ENCODE measurements around the gene ST3GAL5. TPM values are rescaled to one million over a fixed set of nuclear protein-coding genes. Genes with fewer than 3 reads are reported as not detected.

The ST3GAL5 gene
- total and polyA plus RNA-seq, 2 experiments from 2014 or later = 3.2 to 7.9 TPM

DNA sequence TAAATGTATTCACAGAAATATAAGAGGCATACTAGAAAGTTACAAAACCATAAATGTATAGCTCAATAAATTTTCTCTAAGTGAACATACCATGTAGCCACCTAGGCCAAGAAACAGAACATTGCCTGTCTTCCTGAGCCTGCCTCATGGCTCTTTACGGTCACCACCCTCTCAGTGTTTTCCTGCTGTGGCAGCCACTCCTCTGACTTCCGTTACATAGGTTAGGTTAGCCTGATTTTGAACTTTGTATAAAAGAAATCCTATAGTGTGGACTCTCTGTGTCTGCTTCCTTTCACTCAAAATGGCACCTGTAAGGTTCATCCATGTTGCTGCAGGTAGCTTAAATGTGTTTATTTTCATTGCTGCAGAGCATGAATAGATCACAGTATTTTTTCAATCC lies 11.6 kb upstream of the ST3GAL5 start:
- Mint-ChIP-seq H3K4me1 (peaks cover 5% of the 10 kb centered on the region; the same call in 2 of the 3 replicates), H3K9me3 (no peaks in the 10 kb centered on the region), H3K27me3 (ENCODE audit: insufficient read depth, low read depth, poor library complexity) (no peaks in the 10 kb centered on the region), H3K4me3 (no peak overlapping the region), H3K36me3 (ENCODE audit: low read depth) (no peaks in the 10 kb centered on the region), H3K27ac (no peak overlapping the region)
- ATAC-seq = no peak
- 0 out of 2 replicates have a peak, but pooled peaks cover 5% of the 10 kb centered on the region for H3K9me2 ChIP-seq (ENCODE audit: insufficient read depth)
- H3F3A ChIP-seq (replicated peaks; ENCODE audit: low read depth) = no peaks in the 10 kb centered on the region
- H3K36me3 ChIP-seq (ENCODE audit: insufficient read depth) = no peaks in the 10 kb centered on the region
- H3K27ac ChIP-seq (ENCODE audit: low read depth) = no peak overlapping the region
- H3K79me2 ChIP-seq (replicated peaks; ENCODE audit: insufficient read depth) = no peaks in the 10 kb centered on the region
- no peaks in the 10 kb centered on the region for H4K20me1 ChIP-seq (replicated peaks; ENCODE audit: insufficient read depth)
- no peak overlapping the region for H3K4me3 ChIP-seq
- H3K4me1 ChIP-seq (ENCODE audit: insufficient read depth) = peaks cover 3% of the 10 kb centered on the region
- no peaks in the 10 kb centered on the region for H3K27me3 ChIP-seq (ENCODE audit: insufficient read depth)
- H3K4me2 ChIP-seq = no peak overlapping the region
- H2AFZ ChIP-seq = no peak overlapping the region
- no peak for TF ChIP-seq CREB1 (CRISPR knock-in tag; IDR thresholded peaks at IDR 0.05; ENCODE audit: low read depth)
- TF ChIP-seq POLR2AphosphoS5 (IDR thresholded peaks at IDR 0.05; ENCODE audit: low read depth) = no peak
- no peak for TF ChIP-seq JUNB (IDR thresholded peaks at IDR 0.05; ENCODE audit: unreplicated experiment)
- TF ChIP-seq NANOG (IDR thresholded peaks at IDR 0.05; ENCODE audit: borderline replicate concordance) = no peak
- no peak for TF ChIP-seq ZNF462 (CRISPR knock-in tag; IDR thresholded peaks at IDR 0.05)
- no peak for TF ChIP-seq ZNF114 (CRISPR knock-in tag; IDR thresholded peaks at IDR 0.05)
- TF ChIP-seq, protein P1, sequence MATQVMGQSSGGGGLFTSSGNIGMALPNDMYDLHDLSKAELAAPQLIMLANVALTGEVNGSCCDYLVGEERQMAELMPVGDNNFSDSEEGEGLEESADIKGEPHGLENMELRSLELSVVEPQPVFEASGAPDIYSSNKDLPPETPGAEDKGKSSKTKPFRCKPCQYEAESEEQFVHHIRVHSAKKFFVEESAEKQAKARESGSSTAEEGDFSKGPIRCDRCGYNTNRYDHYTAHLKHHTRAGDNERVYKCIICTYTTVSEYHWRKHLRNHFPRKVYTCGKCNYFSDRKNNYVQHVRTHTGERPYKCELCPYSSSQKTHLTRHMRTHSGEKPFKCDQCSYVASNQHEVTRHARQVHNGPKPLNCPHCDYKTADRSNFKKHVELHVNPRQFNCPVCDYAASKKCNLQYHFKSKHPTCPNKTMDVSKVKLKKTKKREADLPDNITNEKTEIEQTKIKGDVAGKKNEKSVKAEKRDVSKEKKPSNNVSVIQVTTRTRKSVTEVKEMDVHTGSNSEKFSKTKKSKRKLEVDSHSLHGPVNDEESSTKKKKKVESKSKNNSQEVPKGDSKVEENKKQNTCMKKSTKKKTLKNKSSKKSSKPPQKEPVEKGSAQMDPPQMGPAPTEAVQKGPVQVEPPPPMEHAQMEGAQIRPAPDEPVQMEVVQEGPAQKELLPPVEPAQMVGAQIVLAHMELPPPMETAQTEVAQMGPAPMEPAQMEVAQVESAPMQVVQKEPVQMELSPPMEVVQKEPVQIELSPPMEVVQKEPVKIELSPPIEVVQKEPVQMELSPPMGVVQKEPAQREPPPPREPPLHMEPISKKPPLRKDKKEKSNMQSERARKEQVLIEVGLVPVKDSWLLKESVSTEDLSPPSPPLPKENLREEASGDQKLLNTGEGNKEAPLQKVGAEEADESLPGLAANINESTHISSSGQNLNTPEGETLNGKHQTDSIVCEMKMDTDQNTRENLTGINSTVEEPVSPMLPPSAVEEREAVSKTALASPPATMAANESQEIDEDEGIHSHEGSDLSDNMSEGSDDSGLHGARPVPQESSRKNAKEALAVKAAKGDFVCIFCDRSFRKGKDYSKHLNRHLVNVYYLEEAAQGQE (IDR thresholded peaks at IDR 0.05; ENCODE audit: unreplicated experiment) = no peak
- no peak for TF ChIP-seq ZNF331 (CRISPR knock-in tag; IDR thresholded peaks at IDR 0.05; ENCODE audit: low read depth)
- TF ChIP-seq, protein P2, sequence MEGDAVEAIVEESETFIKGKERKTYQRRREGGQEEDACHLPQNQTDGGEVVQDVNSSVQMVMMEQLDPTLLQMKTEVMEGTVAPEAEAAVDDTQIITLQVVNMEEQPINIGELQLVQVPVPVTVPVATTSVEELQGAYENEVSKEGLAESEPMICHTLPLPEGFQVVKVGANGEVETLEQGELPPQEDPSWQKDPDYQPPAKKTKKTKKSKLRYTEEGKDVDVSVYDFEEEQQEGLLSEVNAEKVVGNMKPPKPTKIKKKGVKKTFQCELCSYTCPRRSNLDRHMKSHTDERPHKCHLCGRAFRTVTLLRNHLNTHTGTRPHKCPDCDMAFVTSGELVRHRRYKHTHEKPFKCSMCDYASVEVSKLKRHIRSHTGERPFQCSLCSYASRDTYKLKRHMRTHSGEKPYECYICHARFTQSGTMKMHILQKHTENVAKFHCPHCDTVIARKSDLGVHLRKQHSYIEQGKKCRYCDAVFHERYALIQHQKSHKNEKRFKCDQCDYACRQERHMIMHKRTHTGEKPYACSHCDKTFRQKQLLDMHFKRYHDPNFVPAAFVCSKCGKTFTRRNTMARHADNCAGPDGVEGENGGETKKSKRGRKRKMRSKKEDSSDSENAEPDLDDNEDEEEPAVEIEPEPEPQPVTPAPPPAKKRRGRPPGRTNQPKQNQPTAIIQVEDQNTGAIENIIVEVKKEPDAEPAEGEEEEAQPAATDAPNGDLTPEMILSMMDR (conservative IDR thresholded peaks at IDR 0.05; ENCODE audit: low read depth in 2 of 2) = no peak
- TF ChIP-seq EZH2 (IDR thresholded peaks at IDR 0.05; ENCODE audit: low read depth, unreplicated experiment) = no peak
- DNase-seq (ENCODE audit: low spot score) = no peak

Measured in GM23338 (cell line).